ENCODE results near the gene NUMA1. TPM values are rescaled to one million over a fixed set of nuclear protein-coding genes. Genes with fewer than 3 reads are reported as not detected.

NUMA1 gene
- total and polyA plus RNA-seq, 4 donors: 40.4 to 322 (median 196) TPM

DNA sequence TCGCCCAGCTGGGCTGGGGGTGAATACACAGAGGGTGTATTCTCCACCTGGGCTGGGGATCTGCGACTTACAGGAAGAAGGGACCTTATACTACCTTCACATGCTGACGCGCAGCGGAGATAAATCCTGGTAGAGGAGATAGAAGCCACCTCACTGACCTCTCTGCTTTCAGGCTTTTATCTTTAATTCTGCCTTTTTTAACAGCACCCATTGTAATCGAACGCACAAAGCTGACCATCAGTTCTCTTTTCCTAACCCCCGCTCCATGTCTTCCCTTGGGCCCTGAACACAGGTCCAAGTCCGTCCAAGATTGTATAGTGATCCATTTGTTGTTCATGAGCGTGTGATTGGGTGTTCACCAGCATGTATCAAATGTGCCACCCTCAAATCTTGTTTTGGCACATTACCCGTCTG lies 23.4 kb upstream of the NUMA1 start:
- ATAC-seq (ENCODE audit: low FRiP score) (no peak), DNase-seq (no peak)
- Histone ChIP-seq H3K9me3 (ENCODE audit: control insufficient read depth, low read length) (no peaks in the 10 kb centered on the region), H3K27me3 (ENCODE audit: control insufficient read depth in 1 of 2, insufficient read depth in 2 of 2, low read length in 1 of 2) (no peaks in the 10 kb centered on the region), H3K4me3 (ENCODE audit: low read length in 2 of 2) (no peak overlapping the region), H3K27ac (ENCODE audit: low read depth in 1 of 2, low read length in 2 of 2) (peak overlapping the region; percentile 1 to 75), H3K4me1 (ENCODE audit: control insufficient read depth in 1 of 2, insufficient read depth in 2 of 2, low read length in 2 of 2) (no peaks in the 10 kb centered on the region), H3K36me3 (ENCODE audit: control insufficient read depth in 1 of 2, insufficient read depth in 2 of 2, low read length in 1 of 2) (no peaks in the 10 kb centered on the region)
- WGBS, 2 donors: 75 to 79% methylated on average over 11 of the region's 11 CpGs
- intact Hi-C loops (cut with DNase I): loop anchor here (1.0 to 2.0 kb wide), 3 partner anchors 9 to 23 kb away; partner anchors contain the start of genes ANAPC15 (in 1 of the 2), LRRC51 (in 1 of the 2) and NUMA1 (in 1 of the 2)

DNA sequence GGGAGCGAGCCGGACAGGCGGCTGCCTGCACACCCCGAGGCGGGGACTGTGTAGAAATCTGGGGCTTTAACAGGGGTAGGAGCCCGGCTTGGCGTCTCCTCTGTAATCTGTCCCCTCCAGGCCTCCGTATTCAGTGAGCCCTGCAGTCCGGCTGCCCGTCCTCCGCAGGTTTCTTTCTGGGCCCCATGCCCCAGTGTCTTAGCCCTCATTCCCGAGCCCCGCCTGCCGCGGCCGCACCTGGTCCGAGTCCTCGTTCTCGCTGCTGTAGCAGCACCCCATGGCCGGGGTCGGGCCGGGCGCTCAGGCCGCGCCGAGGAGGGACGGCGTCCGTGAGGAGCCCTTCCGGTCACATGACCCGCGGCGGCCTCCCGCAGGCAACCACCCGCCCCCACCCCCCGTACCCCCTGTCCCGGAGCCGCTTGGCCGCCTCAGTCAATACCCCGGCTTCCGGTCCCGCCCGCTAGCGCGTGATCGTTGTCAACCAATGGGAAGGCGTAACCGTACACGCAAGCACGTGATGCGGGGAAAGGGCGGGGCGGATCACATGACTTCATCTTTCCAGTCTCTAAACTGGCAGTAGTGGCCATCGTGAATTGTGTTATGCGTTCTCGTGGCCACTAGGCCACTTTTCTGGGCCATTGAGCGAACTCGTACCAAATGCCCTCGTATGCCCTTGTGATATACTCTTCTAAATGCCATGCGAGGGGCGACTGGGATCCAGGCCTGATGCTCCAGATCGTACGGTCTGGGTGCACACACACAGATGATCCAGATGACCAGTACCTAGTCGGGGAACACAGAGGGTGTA lies 22.8 kb upstream of the NUMA1 start, which contains the start of gene LAMTOR1:
Gene LAMTOR1 (minus strand): TSS at position 352 of the 808 bp plus-strand sequence. CDS start 73 bp downstream, at position 279.
- Histone ChIP-seq H3K4me1 (ENCODE audit: control insufficient read depth in 1 of 2, insufficient read depth in 2 of 2, low read length in 2 of 2) (no peaks in the 10 kb centered on the region), H3K27ac (ENCODE audit: low read depth in 1 of 2, low read length in 2 of 2) (peak within 1 kb of the TSS; percentile 79 to 85), H3K9me3 (ENCODE audit: control insufficient read depth, low read length) (no peaks in the 10 kb centered on the region), H3K27me3 (ENCODE audit: control insufficient read depth in 1 of 2, insufficient read depth in 2 of 2, low read length in 1 of 2) (no peaks in the 10 kb centered on the region), H3K36me3 (ENCODE audit: control insufficient read depth in 1 of 2, insufficient read depth in 2 of 2, low read length in 1 of 2) (peaks cover 0 to 4% of the 10 kb centered on the region in 2 donors), H3K4me3 (ENCODE audit: low read length in 2 of 2) (peak within 1 kb of the TSS; percentile 63 to 70)
- intact Hi-C loops (cut with DNase I): loop anchor here (1.0 to 2.0 kb wide), 3 partner anchors 9 to 23 kb away; partner anchors contain the start of genes ANAPC15 (in 1 of the 2), LRRC51 (in 1 of the 2) and NUMA1 (in 1 of the 2)
- ATAC-seq (ENCODE audit: low FRiP score) (peak; percentile 99), DNase-seq (peak; percentile 100)
- 2% methylated on average over 59 to 64 of the region's 64 CpGs for WGBS, 2 donors

DNA sequence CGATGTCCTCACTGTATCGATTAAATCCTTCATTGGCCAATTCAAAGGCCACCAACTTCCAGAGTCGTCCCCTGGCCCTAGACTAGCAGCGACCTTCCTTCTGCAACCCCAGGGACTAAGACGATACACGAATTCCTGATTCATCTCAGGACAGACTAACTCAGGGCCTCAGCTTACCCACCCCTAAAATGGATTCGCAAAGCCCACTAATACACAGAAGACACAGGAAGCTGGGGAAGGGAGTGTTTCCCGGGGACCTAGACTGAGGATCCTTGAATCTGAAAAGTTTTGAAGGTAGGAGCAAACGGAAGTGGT lies 22.2 kb upstream of the NUMA1 start:
- Histone ChIP-seq H3K36me3 (ENCODE audit: control insufficient read depth in 1 of 2, insufficient read depth in 2 of 2, low read length in 1 of 2) (peaks cover 0 to 5% of the 10 kb centered on the region in 2 donors), H3K27me3 (ENCODE audit: control insufficient read depth in 1 of 2, insufficient read depth in 2 of 2, low read length in 1 of 2) (no peaks in the 10 kb centered on the region), H3K27ac (ENCODE audit: low read depth in 1 of 2, low read length in 2 of 2) (peak overlapping the region; percentile 79 to 85), H3K9me3 (ENCODE audit: control insufficient read depth, low read length) (no peaks in the 10 kb centered on the region), H3K4me1 (ENCODE audit: control insufficient read depth in 1 of 2, insufficient read depth in 2 of 2, low read length in 2 of 2) (no peaks in the 10 kb centered on the region), H3K4me3 (ENCODE audit: low read length in 2 of 2) (peak overlapping the region; percentile 63 to 70)
- ATAC-seq (ENCODE audit: low FRiP score) (no peak), DNase-seq (no peak)
- intact Hi-C loops (cut with DNase I): loop anchor here in 1 of 2 donors (2.0 kb wide), 1 partner anchor 20 kb away; no protein-coding TSS in a partner anchor
- WGBS, 2 donors: 3 to 4% methylated on average over 9 of the region's 9 CpGs

DNA sequence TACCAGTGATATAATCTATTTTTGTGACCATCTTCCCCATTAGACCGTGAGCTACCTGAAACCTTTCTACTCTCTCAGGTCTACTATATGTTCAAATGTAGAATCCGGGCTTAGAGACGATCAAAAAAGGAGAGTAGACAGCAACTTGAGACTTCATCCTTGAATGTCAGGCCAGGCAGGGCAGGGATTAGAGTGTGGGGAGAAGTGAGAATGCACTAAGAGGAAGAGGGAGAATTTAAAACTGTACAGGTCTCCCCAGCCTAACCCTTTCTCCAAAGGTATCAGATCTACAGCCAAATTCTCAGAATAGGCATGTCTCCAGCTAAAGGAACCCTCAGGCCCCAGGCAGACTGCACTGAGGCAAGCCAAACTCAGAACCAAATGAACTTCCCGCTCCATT lies 21.8 kb upstream of the NUMA1 start:
- H3K36me3 ChIP-seq (ENCODE audit: control insufficient read depth in 1 of 2, insufficient read depth in 2 of 2, low read length in 1 of 2): peaks cover 0 to 5% of the 10 kb centered on the region in 2 donors
- intact Hi-C loops (cut with DNase I): loop anchor here in 1 of 2 donors (2.0 kb wide), 1 partner anchor 19 kb away; no protein-coding TSS in a partner anchor
- DNase-seq (no peak), ATAC-seq (ENCODE audit: low FRiP score) (no peak)
- no peaks in the 10 kb centered on the region for H3K4me1 ChIP-seq (ENCODE audit: control insufficient read depth in 1 of 2, insufficient read depth in 2 of 2, low read length in 2 of 2)
- no peaks in the 10 kb centered on the region for H3K27me3 ChIP-seq (ENCODE audit: control insufficient read depth in 1 of 2, insufficient read depth in 2 of 2, low read length in 1 of 2)
- no peak overlapping the region for H3K27ac ChIP-seq (ENCODE audit: low read depth in 1 of 2, low read length in 2 of 2)
- peak overlapping the region; percentile 63 to 70 for H3K4me3 ChIP-seq (ENCODE audit: low read length in 2 of 2)
- no peaks in the 10 kb centered on the region for H3K9me3 ChIP-seq (ENCODE audit: control insufficient read depth, low read length)
- 51 to 56% methylated on average over 4 of the region's 4 CpGs for WGBS, 2 donors

DNA sequence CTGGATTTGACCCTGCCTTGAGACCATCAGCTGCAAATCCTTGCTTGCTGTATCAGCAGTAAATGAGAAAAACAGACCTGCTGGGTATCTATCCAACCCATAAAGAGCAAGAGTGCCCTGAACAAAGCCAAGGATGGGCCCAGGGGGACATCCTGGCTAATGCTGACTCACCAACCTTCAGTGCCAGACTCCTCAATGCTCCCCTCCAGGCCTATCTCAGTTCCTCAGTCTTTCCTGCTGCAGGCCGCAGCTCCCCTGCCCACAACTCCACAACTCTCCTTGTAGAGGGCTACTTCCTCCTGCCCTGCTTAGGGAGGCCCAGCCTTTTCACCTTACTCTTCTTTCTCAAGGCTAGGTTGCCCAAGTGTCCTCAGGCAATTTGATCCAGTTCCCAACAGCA lies 20.1 kb upstream of the NUMA1 start:
- intact Hi-C loops (cut with DNase I): no loop called here
- ATAC-seq (ENCODE audit: low FRiP score) (no peak), DNase-seq (no peak)
- no peaks in the 10 kb centered on the region for H3K27me3 ChIP-seq (ENCODE audit: control insufficient read depth in 1 of 2, insufficient read depth in 2 of 2, low read length in 1 of 2)
- WGBS, 2 donors: 83 to 92% methylated on average over 1 of the region's 1 CpG
- peaks cover 0 to 5% of the 10 kb centered on the region in 2 donors for H3K36me3 ChIP-seq (ENCODE audit: control insufficient read depth in 1 of 2, insufficient read depth in 2 of 2, low read length in 1 of 2)
- H3K9me3 ChIP-seq (ENCODE audit: control insufficient read depth, low read length): no peaks in the 10 kb centered on the region
- H3K4me3 ChIP-seq (ENCODE audit: low read length in 2 of 2): no peak overlapping the region
- H3K27ac ChIP-seq (ENCODE audit: low read depth in 1 of 2, low read length in 2 of 2): no peak overlapping the region
- no peaks in the 10 kb centered on the region for H3K4me1 ChIP-seq (ENCODE audit: control insufficient read depth in 1 of 2, insufficient read depth in 2 of 2, low read length in 2 of 2)

DNA sequence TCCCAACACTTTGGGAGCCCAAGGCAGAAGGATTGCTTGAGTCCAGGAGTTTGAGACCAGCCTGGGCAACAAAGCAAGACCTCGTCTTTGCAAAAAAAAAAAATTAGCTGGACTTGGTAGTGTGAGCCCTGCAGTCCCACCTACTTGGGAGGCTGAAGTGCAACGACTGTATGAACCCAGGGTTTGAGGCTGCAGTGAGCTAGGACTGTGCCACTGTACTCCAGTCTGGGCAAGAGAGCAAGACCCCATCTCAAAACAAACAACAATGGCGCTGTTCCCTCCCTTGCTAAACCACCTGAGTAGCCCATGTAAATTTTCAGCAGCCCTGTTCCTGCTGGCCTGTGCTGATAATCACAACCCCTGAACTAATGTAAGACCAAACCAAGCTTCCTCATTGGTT lies 19.7 kb upstream of the NUMA1 start:
- Histone ChIP-seq H3K27ac (ENCODE audit: low read depth in 1 of 2, low read length in 2 of 2) (no peak overlapping the region), H3K4me3 (ENCODE audit: low read length in 2 of 2) (no peak overlapping the region), H3K4me1 (ENCODE audit: control insufficient read depth in 1 of 2, insufficient read depth in 2 of 2, low read length in 2 of 2) (no peaks in the 10 kb centered on the region), H3K36me3 (ENCODE audit: control insufficient read depth in 1 of 2, insufficient read depth in 2 of 2, low read length in 1 of 2) (peaks cover 0 to 5% of the 10 kb centered on the region in 2 donors), H3K27me3 (ENCODE audit: control insufficient read depth in 1 of 2, insufficient read depth in 2 of 2, low read length in 1 of 2) (no peaks in the 10 kb centered on the region), H3K9me3 (ENCODE audit: control insufficient read depth, low read length) (no peaks in the 10 kb centered on the region)
- no peak for DNase-seq
- 79 to 83% methylated on average over 3 of the region's 3 CpGs for WGBS, 2 donors
- intact Hi-C loops (cut with DNase I): no loop called here
- no peak for ATAC-seq (ENCODE audit: low FRiP score)

DNA sequence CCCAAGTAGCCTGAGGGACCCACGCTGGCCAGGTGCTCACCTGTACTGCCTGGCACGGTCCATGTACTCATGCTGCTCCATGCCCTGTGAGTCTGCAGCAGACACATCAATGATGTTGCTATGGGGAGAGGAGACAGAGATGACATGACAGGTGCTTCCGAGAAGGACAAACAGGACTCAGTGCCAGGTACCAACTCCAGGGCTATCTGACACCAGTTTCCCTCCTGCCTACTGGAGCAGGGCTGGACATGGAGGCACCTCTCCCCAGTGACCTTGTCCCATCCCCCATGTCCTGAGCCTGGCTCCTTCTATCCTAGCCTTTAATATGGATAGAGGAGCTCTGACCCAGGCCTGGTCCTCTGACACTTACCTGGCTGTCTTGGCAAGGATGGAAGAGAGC lies 18.4 kb upstream of the NUMA1 start:
- H3K9me3 ChIP-seq (ENCODE audit: control insufficient read depth, low read length): no peaks in the 10 kb centered on the region
- no peak for DNase-seq
- H3K4me1 ChIP-seq (ENCODE audit: control insufficient read depth in 1 of 2, insufficient read depth in 2 of 2, low read length in 2 of 2): no peaks in the 10 kb centered on the region
- intact Hi-C loops (cut with DNase I): no loop called here
- peaks cover 0 to 7% of the 10 kb centered on the region in 2 donors for H3K36me3 ChIP-seq (ENCODE audit: control insufficient read depth in 1 of 2, insufficient read depth in 2 of 2, low read length in 1 of 2)
- H3K27ac ChIP-seq (ENCODE audit: low read depth in 1 of 2, low read length in 2 of 2): no peak overlapping the region
- ATAC-seq (ENCODE audit: low FRiP score): no peak
- 94 to 97% methylated on average over 3 of the region's 3 CpGs for WGBS, 2 donors
- H3K4me3 ChIP-seq (ENCODE audit: low read length in 2 of 2): no peak overlapping the region
- no peaks in the 10 kb centered on the region for H3K27me3 ChIP-seq (ENCODE audit: control insufficient read depth in 1 of 2, insufficient read depth in 2 of 2, low read length in 1 of 2)

DNA sequence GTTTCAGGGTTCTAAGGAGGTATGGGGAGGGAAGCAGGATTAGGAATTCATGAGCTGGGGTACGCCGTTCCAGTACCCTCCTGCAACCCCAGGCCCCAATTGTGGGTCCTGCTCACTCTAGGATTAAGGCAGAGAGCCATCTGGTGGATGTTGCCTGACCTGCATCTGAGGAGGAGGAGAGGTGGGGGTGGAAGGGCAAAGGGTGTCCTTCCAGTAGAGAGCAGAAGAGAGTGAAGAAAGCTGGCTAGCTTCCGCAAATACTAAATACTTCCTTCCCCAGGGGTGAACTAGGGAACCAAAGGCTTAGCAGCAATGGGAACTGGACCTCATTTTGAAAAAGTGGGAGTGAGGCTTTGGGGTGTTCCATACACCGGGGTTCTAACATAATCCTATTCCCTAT lies 10.9 kb upstream of the NUMA1 start:
- 44 to 49% methylated on average over 4 of the region's 4 CpGs for WGBS, 2 donors
- no peak overlapping the region for H3K27ac ChIP-seq (ENCODE audit: low read depth in 1 of 2, low read length in 2 of 2)

More for the DNA sequence above, 10.9 kb upstream of the NUMA1 start:
- peak; percentile 89 for ATAC-seq (ENCODE audit: low FRiP score)
- peak; percentile 78 to 80 for DNase-seq
- H3K4me3 ChIP-seq (ENCODE audit: low read length in 2 of 2): no peak overlapping the region
- no peaks in the 10 kb centered on the region for H3K9me3 ChIP-seq (ENCODE audit: control insufficient read depth, low read length)
- H3K4me1 ChIP-seq (ENCODE audit: control insufficient read depth in 1 of 2, insufficient read depth in 2 of 2, low read length in 2 of 2): no peaks in the 10 kb centered on the region
- intact Hi-C loops (cut with DNase I): loop anchor here (1.0 kb wide), 1 partner anchor 66 kb away; no protein-coding TSS in a partner anchor
- H3K36me3 ChIP-seq (ENCODE audit: control insufficient read depth in 1 of 2, insufficient read depth in 2 of 2, low read length in 1 of 2): peaks cover 1 to 6% of the 10 kb centered on the region in 2 donors
- H3K27me3 ChIP-seq (ENCODE audit: control insufficient read depth in 1 of 2, insufficient read depth in 2 of 2, low read length in 1 of 2): no peaks in the 10 kb centered on the region
